GM18502 (cell line): ENCODE results near the gene RETREG2.

Experiments
- ATAC-seq: cut with Tn5 transposase; IDR thresholded peaks from one replicate; pipeline ENCODE4 v1.9.1; 2021; ENCODE audit warnings: mild to moderate bottlenecking; ENCODE audit not compliant: unreplicated experiment, poor library complexity

The RETREG2 gene

GRCh38 chr2:219177552-219178376 is at the start of gene RETREG2:
Gene RETREG2 (plus strand): TSS chr2:219178275. CDS start chr2:219178353, 78 bp downstream.
- peak; percentile 53 for ATAC-seq

GRCh38 chr2:219128396-219128795 is 49.7 kb upstream of the RETREG2 start:
- no peak for ATAC-seq

- ATAC-seq: no peak
These were observed 48.5 kb upstream of the RETREG2 start for GRCh38 chr2:219129589-219129988.

GRCh38 chr2:219131327-219131726 is 46.7 kb upstream of the RETREG2 start:
- ATAC-seq: no peak

GRCh38 chr2:219131744-219132143 is 46.3 kb upstream of the RETREG2 start:
- no peak for ATAC-seq

GRCh38 chr2:219133976-219134375 is 44.1 kb upstream of the RETREG2 start:
- ATAC-seq: no peak

GRCh38 chr2:219140722-219141121 is 37.4 kb upstream of the RETREG2 start:
- ATAC-seq: no peak

- ATAC-seq: no peak
These were observed 35.7 kb upstream of the RETREG2 start for GRCh38 chr2:219142329-219142728.

- no peak for ATAC-seq
These were observed 28.4 kb upstream of the RETREG2 start for GRCh38 chr2:219149667-219150066.

- ATAC-seq: peak; percentile 53
These were observed 22.9 kb upstream of the RETREG2 start for GRCh38 chr2:219155054-219155644.

- no peak for ATAC-seq
These were observed 20.7 kb upstream of the RETREG2 start for GRCh38 chr2:219157396-219157795.

GRCh38 chr2:219158025-219158424 is 20.1 kb upstream of the RETREG2 start:
- no peak for ATAC-seq

- ATAC-seq: no peak
These were observed 19.5 kb upstream of the RETREG2 start for GRCh38 chr2:219158586-219158985.

- ATAC-seq: peak; percentile 9
These were observed 18.3 kb upstream of the RETREG2 start for GRCh38 chr2:219159771-219160185.

- peak; percentile 86 for ATAC-seq
These were observed 17.7 kb upstream of the RETREG2 start, which contains the start of gene NHEJ1 for GRCh38 chr2:219160186-219161017. Gene NHEJ1 (minus strand): TSS chr2:219160815. CDS start chr2:219158362, 2,453 bp downstream.

- no peak for ATAC-seq
These were observed 17.0 kb upstream of the RETREG2 start for GRCh38 chr2:219161097-219161496.

- no peak for ATAC-seq
These were observed 14.9 kb upstream of the RETREG2 start for GRCh38 chr2:219163156-219163555.

GRCh38 chr2:219165058-219165911 is 12.8 kb upstream of the RETREG2 start:
- ATAC-seq: no peak

- ATAC-seq: no peak
These were observed 10.1 kb upstream of the RETREG2 start for GRCh38 chr2:219167997-219168396.

- no peak for ATAC-seq
These were observed 9.5 kb upstream of the RETREG2 start for GRCh38 chr2:219168526-219168925.
